Coronary artery (tissue), 2 donors: ENCODE results near the gene GARRE1.

ENCODE experiments used
- DNase-seq: peaks from one replicate; pipeline ENCODE4 v3.0.0-alpha.2; 2017; ENCODE audit warnings: low spot score
- H3K27ac ChIP-seq, 2 donors: fragments of 200-600 bp; sonication (generic); one replicate each; pipeline ENCODE4 v1.5.1; 2016 to 2019
- H3K4me3 ChIP-seq: fragments of 200-600 bp; sonication (generic); 2 replicates; pipeline ENCODE4 v1.5.1; 2016; ENCODE audit warnings: mild to moderate bottlenecking, moderate library complexity
- TF ChIP-seq, protein P1 (sequence below): fragments of 200-600 bp; sonication (generic); IDR thresholded peaks from one replicate; pipeline ENCODE4 v1.5.1; 2019; ENCODE audit warnings: antibody characterized with exemption

GARRE1 gene

DNA sequence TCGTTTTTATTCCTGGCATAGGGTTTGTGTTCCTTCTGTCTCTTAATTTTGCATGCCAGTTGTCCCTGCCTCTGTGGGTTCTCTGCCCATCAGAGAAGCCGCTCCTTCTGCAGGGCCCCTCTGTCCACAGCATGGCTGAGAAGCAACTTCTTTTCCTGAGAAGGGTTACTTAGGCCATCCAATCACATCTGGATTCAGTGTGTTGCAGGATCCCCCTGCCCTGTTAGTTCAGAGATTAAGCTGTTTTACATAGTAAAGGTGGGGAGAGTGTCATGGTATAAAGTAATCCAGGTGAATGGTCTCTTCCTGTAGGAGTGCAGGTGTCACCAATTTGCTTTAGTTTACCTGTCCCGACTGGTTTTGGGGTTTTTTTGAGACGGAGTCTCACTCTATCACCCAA, 22.9 kb upstream of the GARRE1 start:
- DNase-seq = no peak
- no peak overlapping the region for H3K27ac ChIP-seq
- TF ChIP-seq, protein P1, sequence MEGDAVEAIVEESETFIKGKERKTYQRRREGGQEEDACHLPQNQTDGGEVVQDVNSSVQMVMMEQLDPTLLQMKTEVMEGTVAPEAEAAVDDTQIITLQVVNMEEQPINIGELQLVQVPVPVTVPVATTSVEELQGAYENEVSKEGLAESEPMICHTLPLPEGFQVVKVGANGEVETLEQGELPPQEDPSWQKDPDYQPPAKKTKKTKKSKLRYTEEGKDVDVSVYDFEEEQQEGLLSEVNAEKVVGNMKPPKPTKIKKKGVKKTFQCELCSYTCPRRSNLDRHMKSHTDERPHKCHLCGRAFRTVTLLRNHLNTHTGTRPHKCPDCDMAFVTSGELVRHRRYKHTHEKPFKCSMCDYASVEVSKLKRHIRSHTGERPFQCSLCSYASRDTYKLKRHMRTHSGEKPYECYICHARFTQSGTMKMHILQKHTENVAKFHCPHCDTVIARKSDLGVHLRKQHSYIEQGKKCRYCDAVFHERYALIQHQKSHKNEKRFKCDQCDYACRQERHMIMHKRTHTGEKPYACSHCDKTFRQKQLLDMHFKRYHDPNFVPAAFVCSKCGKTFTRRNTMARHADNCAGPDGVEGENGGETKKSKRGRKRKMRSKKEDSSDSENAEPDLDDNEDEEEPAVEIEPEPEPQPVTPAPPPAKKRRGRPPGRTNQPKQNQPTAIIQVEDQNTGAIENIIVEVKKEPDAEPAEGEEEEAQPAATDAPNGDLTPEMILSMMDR = no peak
- H3K4me3 ChIP-seq = no peak overlapping the region

GRCh38 chr19:34232566-34233481, 21.5 kb upstream of the GARRE1 start:
- no peak for DNase-seq
- H3K4me3 ChIP-seq = peak overlapping the region; percentile 48

DNA sequence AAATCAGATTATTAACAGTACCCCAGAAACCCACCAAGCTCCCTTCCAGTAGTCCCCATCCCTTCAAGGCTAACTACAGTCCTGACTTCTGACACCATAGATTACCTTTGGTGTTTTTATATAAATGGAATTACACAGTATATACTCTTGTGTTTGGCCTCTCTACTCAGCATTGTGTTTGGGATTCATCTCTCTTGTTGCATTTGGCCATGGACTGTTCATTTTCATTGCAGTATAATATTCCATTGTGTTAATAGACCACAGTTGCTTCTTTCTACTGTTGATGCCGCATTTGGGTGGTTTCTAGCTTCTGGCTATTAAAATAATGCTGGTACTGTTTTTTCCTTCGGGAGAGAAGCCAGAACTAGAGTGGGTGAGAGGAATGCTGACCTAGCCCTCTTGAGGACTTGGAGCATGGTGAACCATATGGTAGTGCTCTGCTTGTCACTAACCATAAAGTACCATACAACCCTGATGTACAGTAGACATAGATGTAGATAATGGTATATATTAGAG, 18.9 kb upstream of the GARRE1 start:
- DNase-seq = no peak
- TF ChIP-seq, protein P1 = no peak
- Histone ChIP-seq H3K27ac (no peak overlapping the region), H3K4me3 (no peak overlapping the region)

More at GRCh38 chr19:34232566-34233481, 21.5 kb upstream of the GARRE1 start:
- peak overlapping the region; percentile 23 to 88 for H3K27ac ChIP-seq
- TF ChIP-seq, protein P1 = no peak

- H3K27ac ChIP-seq = no peak overlapping the region
- TF ChIP-seq, protein P1 = no peak
- no peak for DNase-seq
- no peak overlapping the region for H3K4me3 ChIP-seq
Measured at GRCh38 chr19:34236035-34236987, 18.0 kb upstream of the GARRE1 start.

GRCh38 chr19:34237283-34237682, 17.1 kb upstream of the GARRE1 start:
- Histone ChIP-seq H3K4me3 (no peak overlapping the region), H3K27ac (no peak overlapping the region)
- no peak for DNase-seq
- TF ChIP-seq, protein P1 = no peak

GRCh38 chr19:34237939-34238338, 16.4 kb upstream of the GARRE1 start:
- TF ChIP-seq, protein P1 = no peak
- DNase-seq = peak; percentile 47
- H3K27ac ChIP-seq = no peak overlapping the region
- no peak overlapping the region for H3K4me3 ChIP-seq
